ENCODE measurements around the gene TUBAL3. TPM values are rescaled to one million over a fixed set of nuclear protein-coding genes. Genes with fewer than 3 reads are reported as not detected.
"Not testable (repeated sequence)": the region's sequence is repeated elsewhere in the genome, so short reads cannot be mapped to it uniquely, and the experiment has no call there.

The TUBAL3 gene
- polyA plus RNA-seq, 2 of the 4 experiments (the other 2 are of a cell fraction), result 0.34 to 1.4 TPM

DNA sequence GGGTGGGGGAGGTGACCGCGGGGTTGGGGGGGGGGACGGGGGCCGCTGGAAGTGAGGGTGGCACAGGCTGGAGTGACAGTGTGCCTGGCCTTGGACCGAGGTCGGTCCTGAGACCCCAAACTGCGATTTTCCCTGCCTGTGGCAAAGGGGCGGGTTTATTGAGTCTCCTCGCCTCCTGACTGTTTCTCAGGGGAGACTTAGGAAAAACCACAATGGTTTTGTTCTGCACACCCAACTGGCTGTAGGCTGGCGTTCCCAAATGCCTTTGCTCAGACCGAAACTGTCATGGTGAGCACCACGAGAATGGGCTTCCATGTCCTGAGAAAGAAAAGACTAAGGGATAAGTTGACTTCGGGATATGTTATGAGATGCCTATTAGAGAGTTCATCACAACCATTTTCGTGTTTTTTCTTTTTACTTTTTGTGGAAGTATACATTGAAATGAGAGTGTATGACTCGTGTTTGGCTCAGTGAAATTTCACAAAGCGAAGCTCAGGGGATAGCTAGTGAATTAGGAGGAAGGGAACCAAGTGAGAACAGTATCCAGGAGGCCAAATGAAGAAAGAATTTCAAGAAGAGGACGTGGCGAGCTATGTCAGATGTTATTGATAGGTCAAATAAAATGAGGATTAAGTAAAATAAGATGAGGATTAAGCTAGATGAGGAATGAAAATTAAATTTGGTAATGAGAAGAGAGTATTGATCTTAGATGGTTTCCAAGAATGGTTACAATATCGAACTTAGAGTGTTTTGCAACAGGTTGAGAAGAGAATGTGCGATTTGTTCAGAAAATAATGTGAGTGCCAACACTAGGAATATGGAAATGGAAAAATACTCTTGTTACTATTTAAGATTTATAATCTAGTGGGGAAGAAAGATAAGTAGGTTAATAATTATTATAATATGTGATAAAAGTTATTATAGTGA lies 8.6 kb upstream of the TUBAL3 start:
- ATAC-seq, result peak; percentile 57 to 73
- peaks cover 13% of the 10 kb centered on the region for H3K4me1 ChIP-seq
- FAIRE-seq, result no peak
- H3K4me3 ChIP-seq, result peak overlapping the region; percentile 69
- TF ChIP-seq CBX8 (IDR thresholded peaks at IDR 0.05) (no peak), JUN (IDR thresholded peaks at IDR 0.05) (0 out of 5 replicates have a peak, but pooled peaks of 1 of the 2 experiments have one; percentile 3)
- ChIA-PET POLR2A (no interaction called here), CTCF (interaction anchor here (1.0 to 1.4 kb wide), 2 partner anchors 210 to 597 kb away, joined by 3 to 4 read pairs; no protein-coding TSS in a partner anchor)
- H3K27ac ChIP-seq, result peak overlapping the region; percentile 84 to 87
- WGBS (ENCODE audit: missing lambda C conversion rate), result 6% methylated on average over 15 of the region's 20 CpGs
- H3K9me3 ChIP-seq, result peaks cover 4% of the 10 kb centered on the region; the same call in 1 of the 3 replicates
- H3K4me2 ChIP-seq, result peak overlapping the region; percentile 56
- DNase-seq (ENCODE audit: low read depth in 1 of 2, low spot score in 1 of 2), result peak; percentile 31 to 47

DNA sequence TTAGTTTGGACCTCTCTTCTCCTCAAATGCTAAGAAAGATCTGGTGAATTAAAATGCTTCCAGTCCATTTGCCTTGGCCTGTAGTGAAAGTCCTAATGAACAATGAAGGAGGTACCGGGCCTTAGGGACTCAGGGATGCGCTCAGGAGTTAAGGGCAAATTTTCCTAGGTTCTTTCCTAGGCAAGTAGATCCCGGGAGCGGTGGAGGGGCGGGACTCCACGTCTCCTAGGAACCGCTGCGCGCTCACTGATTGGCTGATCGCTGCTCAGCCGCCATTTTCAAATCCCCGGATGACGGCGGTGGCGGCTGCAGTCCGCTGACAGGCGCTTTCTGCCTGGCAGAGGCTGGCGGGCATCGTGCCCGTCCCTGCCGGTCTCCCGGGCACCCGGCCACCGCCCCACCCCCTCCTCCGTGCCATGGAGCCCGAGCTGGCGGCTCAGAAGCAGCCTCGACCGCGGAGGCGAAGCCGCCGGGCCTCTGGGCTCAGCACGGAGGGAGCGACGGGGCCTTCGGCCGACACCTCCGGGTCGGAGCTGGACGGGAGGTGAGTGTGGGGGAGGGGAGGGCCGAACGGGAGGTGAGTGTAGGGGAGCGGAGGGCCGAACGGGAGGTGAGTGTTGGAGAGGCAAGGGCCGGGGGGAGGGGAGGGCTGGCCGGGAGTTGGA lies 7.8 kb upstream of the TUBAL3 start, which contains the start of gene NET1:
NET1 (plus strand) TSS at position 281 of the 665 bp plus-strand sequence; CDS start at position 417, 136 bp downstream.
- Histone ChIP-seq H3K27ac (peak within 1 kb of the TSS; percentile 84 to 87), H3K4me2 (peak within 1 kb of the TSS; percentile 56), H3K4me3 (peak within 1 kb of the TSS; percentile 69), H3K4me1 (peaks cover 13% of the 10 kb centered on the region), H3K9me3 (no peaks in the 10 kb centered on the region)
- ChIA-PET CTCF (interaction anchor here (1.0 to 1.4 kb wide), 2 partner anchors 211 to 596 kb away, joined by 3 to 4 read pairs; no protein-coding TSS in a partner anchor), POLR2A (no interaction called here)
- WGBS (ENCODE audit: missing lambda C conversion rate), result 1% methylated on average over 21 of the region's 48 CpGs
- TF ChIP-seq POLR2A (IDR thresholded peaks at IDR 0.05; ENCODE audit: low read length) (peak; percentile 22; the same call in 1 of the 2 replicates), MYC (IDR thresholded peaks at IDR 0.05; ENCODE audit: borderline replicate concordance, low read length) (peak; percentile 11; the same call in 1 of the 2 replicates), PHF8 (IDR thresholded peaks at IDR 0.05; ENCODE audit: borderline replicate concordance, low read depth) (peak; percentile 43; the same call in 1 of the 2 replicates), SREBF2 (IDR thresholded peaks at IDR 0.05) (no peak), CHD4 (IDR thresholded peaks at IDR 0.05; ENCODE audit: borderline replicate concordance) (no peak), JUN (IDR thresholded peaks at IDR 0.05) (peak in 1 of 2 experiments; percentile 72; a peak in 2 of 5 replicates), MAFK (IDR thresholded peaks at IDR 0.05; ENCODE audit: partially characterized antibody) (no peak)
- TF ChIP-seq, protein P1, sequence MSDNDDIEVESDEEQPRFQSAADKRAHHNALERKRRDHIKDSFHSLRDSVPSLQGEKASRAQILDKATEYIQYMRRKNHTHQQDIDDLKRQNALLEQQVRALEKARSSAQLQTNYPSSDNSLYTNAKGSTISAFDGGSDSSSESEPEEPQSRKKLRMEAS (IDR thresholded peaks at IDR 0.05), result 0 out of 2 replicates have a peak, but pooled peaks have one; percentile 28
- DNase-seq (ENCODE audit: low read depth in 1 of 2, low spot score in 1 of 2), result peak; percentile 95 to 97
- peak; percentile 98 to 99 for ATAC-seq
- no peak for FAIRE-seq

DNA sequence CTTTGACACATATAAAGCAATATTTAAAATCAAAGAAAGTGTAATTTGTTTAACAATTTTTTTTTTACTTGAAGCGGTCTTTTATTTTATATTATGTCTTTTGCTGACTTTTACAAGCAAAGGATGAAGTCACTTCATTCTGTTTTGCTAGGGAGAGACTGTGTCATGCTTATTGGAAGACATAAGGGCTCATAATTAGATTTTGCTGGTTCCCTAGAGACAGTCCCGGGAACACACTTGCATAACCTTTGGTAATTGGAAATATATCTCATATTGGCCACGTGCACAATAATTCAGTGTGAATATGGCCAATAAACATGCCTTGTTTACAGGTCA lies 7.3 kb upstream of the TUBAL3 start:
- Histone ChIP-seq H3K4me1 (peaks cover 13% of the 10 kb centered on the region), H3K4me2 (peak overlapping the region; percentile 56), H3K27ac (peak overlapping the region; percentile 84 to 87), H3K9me3 (peaks cover 4% of the 10 kb centered on the region; the same call in 2 of the 3 replicates), H3K4me3 (peak overlapping the region; percentile 69; the same call in 2 of the 3 replicates)
- FAIRE-seq (no peak), ATAC-seq (no peak), DNase-seq (ENCODE audit: low read depth in 1 of 2, low spot score in 1 of 2) (no peak)
- no peak for TF ChIP-seq NPAS2 (CRISPR knock-in tag; IDR thresholded peaks at IDR 0.05; ENCODE audit: borderline replicate concordance)
- TF ChIP-seq, protein P1 (IDR thresholded peaks at IDR 0.05), result 0 out of 2 replicates have a peak, but pooled peaks have one; percentile 6
- 26% methylated on average over 3 of the region's 3 CpGs for WGBS (ENCODE audit: missing lambda C conversion rate)
- POLR2A ChIA-PET, result interaction anchor here (0.5 kb wide), 1 partner anchor 16 kb away, joined by 7 read pairs; no protein-coding TSS in a partner anchor
- CTCF ChIA-PET, result interaction anchor here (0.6 to 1.4 kb wide), 2 partner anchors 15 to 316 kb away, joined by 3 to 4 read pairs; no protein-coding TSS in a partner anchor

DNA sequence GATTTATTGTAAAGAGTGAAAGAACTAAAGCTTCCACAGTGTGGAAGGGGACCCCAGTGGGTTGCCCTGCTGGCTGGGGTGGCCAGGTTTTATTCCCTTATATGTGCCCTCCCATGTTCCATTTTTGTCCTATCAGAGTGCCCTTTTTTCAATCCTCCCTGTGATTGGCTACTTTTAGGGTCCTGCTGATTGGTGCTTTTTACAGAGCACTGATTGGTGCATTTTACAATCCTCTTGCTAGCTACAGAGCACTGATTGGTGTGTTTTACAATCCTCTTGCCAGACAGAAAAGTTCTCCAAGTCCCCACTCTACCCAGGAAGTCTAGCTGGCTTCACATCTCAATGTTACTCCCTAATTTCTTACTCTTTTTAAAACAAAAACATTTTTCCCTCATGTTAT lies 6.2 kb upstream of the TUBAL3 start:
- H3K9me3 ChIP-seq; H3K4me3 ChIP-seq; POLR2A ChIA-PET; H3K27ac ChIP-seq; H3K4me2 ChIP-seq; DNase-seq (ENCODE audit: low read depth in 1 of 2, low spot score in 1 of 2); ATAC-seq; FAIRE-seq: not testable (repeated sequence)
- peaks cover 13% of the 10 kb centered on the region for H3K4me1 ChIP-seq
- CTCF ChIA-PET, result interaction anchor here (0.6 to 2.0 kb wide), 5 partner anchors 15 to 561 kb away, joined by 3 to 7 read pairs (median 4); no protein-coding TSS in a partner anchor

DNA sequence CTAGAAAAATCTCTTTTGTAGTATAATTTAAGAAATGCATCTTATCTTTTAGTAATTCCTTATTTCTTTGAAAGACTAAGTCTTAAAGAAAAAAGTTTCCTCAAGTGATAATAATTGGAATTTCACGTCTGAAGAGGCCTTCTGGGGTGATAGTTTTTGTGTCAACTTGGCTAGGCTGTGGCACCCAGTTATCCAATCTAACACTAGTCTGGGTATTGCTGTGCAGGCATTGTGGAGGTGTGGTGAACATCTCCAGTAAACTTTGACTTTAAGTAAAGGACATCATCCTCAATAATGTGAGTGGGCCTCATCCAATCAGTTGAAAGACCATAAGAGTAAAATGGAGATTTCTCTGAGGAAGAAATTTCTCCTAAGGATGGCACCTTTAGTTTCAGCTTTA lies 2.3 kb upstream of the TUBAL3 start:
- H3K4me1 ChIP-seq, result no peaks in the 10 kb centered on the region
- TF ChIP-seq, protein P2, sequence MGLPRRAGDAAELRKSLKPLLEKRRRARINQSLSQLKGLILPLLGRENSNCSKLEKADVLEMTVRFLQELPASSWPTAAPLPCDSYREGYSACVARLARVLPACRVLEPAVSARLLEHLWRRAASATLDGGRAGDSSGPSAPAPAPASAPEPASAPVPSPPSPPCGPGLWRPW (IDR thresholded peaks at IDR 0.05), result no peak
- TF ChIP-seq HOXB5 (CRISPR knock-in tag; IDR thresholded peaks at IDR 0.05) (no peak), GATA3 (IDR thresholded peaks at IDR 0.05; ENCODE audit: borderline replicate concordance) (no peak), FOSL2 (IDR thresholded peaks at IDR 0.05) (no peak), FOSL2 (CRISPR knock-in tag; IDR thresholded peaks at IDR 0.05) (no peak), ZNF302 (CRISPR knock-in tag; IDR thresholded peaks at IDR 0.05) (no peak), ZSCAN20 (CRISPR knock-in tag; IDR thresholded peaks at IDR 0.05) (no peak)
- TF ChIP-seq, protein P3, sequence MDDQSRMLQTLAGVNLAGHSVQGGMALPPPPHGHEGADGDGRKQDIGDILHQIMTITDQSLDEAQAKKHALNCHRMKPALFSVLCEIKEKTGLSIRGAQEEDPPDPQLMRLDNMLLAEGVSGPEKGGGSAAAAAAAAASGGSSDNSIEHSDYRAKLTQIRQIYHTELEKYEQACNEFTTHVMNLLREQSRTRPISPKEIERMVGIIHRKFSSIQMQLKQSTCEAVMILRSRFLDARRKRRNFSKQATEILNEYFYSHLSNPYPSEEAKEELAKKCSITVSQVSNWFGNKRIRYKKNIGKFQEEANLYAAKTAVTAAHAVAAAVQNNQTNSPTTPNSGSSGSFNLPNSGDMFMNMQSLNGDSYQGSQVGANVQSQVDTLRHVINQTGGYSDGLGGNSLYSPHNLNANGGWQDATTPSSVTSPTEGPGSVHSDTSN (IDR thresholded peaks at IDR 0.05), result no peak
- ATAC-seq (no peak), DNase-seq (ENCODE audit: low read depth in 1 of 2, low spot score in 1 of 2) (no peak), FAIRE-seq (no peak)
- POLR2A ChIA-PET, result no interaction called here
- peaks cover 5% of the 10 kb centered on the region; the same call in 2 of the 3 replicates for H3K9me3 ChIP-seq
- H3K4me2 ChIP-seq, result no peak overlapping the region
- WGBS (ENCODE audit: missing lambda C conversion rate), result 13% methylated on average over 1 of the region's 1 CpG
- H3K27ac ChIP-seq, result no peak overlapping the region
- H3K4me3 ChIP-seq, result no peak overlapping the region
- CTCF ChIA-PET, result interaction anchor here (1.0 kb wide), 1 partner anchor 216 kb away, joined by 3 read pairs; no protein-coding TSS in a partner anchor
